Glomerular endothelial cell (primary cell): Measurements from ENCODE around the gene IL15RA. TPM values are rescaled to one million over a fixed set of nuclear protein-coding genes. Genes with fewer than 3 reads are reported as not detected.
"Not testable (repeated sequence)": the region's sequence is repeated elsewhere in the genome, so short reads cannot be mapped to it uniquely, and the experiment has no call there.

Experiments
- DNase-seq: peaks from one replicate; pipeline ENCODE4 v3.0.0-alpha.2; 2011; ENCODE audit warnings: low read depth, low spot score; ENCODE audit errors: extremely low read depth
- total RNA-seq: library from RNA; depleted of rRNA; stranded (reverse); fragments of >200 nt; gene quantifications from 2 replicates; pipeline ENCODE4 v1.2.3, GENCODE V29; 2015

The IL15RA gene
- total RNA-seq, 1 donor from 2014 or later = 46.7 TPM

DNA sequence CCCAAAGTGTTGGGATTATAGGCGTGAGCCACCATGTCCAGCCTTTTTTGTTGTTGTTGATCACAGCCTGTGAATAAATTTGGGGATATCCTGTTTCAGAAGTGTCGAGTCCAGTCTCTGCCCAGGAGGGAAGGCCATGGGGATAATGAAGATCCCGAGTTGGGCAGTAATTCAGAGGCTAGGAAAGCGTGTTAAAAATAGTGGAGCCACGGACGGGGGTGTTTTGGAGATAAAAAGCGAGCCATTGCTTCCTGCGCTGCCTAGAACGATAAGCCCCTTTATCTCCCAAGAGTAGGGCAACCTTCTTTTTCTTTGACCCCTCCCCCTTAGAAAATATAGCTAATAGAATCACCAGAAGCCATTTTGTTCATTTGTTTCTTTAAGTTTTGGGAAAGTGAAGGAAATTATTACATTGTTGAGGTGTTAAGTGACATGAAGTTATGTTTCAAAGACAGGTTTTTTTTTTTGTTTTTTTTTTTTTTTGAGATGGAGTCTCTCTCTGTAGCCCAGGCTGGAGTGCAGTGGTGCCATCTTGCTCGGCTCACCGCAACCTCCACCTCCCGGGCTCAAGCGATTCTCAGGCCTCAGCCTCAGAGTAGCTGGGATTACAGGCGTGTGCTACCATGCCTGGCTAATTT lies 43.3 kb downstream of the IL15RA start:
- no peak for DNase-seq

DNA sequence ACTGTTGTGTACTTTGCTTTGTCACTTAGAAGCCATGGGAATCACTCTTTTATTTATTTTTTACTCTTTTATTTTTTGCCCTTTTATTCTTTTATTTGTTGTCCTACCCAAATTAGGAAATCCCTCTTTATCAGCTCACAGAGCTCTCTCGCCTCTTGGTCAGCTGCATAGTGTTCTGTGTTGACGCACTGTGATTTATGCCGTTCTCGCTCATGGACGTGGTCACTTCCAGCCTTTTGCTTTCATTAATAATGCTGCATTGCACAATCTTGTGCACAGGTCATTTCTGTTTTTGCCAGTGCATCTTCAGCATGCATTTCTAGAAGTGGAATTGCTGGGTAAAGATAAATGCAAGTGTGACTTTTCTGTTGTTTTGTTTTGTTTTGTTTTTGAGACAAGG lies 45.0 kb downstream of the IL15RA start:
- no peak for DNase-seq

DNA sequence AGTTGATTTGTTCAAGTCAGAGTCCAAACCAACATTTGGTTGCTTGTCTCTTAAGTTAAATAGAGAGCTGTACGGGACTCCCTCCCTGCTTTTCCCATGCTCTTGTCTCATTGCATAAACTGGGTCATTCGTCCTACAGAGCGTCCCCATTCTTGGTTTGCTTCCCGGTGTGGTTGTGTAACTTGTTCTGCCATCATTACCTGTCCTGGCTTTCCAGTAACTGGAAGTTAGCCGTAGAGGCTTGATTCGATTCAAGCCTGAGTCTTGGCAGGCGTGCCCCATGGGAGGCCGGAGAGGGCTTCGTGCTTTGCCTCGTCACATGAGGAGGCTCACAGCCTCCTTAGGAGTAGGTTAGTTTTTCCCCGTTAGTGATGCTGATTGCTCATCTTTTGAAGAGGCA lies 47.1 kb downstream of the IL15RA start:
- DNase-seq = no peak

DNA sequence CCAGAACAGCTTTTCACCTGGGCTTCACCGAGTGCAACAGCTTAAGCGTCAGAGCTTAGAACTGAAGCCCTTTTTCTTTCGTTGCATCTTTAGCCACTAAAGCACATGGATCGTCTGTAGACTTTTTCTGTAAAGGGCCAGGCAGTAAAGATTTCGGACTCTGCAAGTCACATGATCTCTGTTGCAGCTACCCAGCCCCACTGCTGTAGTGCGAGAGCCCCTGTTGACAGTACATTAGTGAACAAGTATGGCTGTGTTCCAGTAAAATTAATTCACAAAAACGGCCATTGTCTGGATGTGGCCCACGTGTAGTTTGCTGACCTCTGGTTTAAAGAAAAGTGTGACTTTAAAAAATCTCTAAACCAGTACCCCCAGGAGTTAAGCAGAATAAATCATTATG lies 47.9 kb downstream of the IL15RA start:
- no peak for DNase-seq

DNA sequence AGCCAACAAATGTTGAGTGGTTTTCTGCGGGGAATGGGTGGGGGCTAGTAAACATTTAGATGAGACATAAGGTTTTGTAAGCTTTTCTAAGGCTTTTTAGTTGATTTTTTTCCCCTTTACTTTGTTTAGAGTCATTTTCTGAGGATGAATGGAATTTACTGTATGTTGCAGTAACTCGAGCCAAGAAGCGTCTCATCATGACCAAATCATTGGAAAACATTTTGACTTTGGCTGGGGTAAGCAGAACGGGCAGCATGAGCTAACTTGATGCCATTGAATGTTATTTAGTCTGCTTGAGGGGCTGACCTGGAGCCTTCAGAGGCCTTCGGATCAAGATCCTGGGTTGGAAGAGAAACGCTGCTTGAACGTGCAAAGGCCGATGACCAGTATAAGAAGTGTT lies 50.0 kb downstream of the IL15RA start:
- DNase-seq = no peak

DNA sequence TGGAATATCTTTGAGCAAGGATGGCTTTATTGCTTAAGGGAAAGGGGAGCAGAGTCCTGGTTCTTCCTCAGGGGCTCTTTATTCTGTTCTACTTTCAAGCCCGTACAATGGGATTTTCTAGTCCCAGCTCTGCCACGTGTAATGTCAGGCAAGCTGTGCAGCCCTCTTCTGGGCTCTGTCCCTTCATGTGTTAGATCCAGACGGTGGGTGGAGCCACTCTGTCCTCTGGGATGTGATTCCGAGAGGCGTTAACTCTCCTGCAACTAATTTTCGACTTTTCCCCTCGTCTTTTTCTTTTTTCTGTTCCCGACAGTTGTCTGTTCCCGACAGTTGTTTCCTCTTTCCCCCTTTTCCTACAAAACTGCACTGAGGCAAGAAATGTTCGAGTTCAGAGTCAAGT lies 52.5 kb downstream of the IL15RA start:
- no peak for DNase-seq

DNA sequence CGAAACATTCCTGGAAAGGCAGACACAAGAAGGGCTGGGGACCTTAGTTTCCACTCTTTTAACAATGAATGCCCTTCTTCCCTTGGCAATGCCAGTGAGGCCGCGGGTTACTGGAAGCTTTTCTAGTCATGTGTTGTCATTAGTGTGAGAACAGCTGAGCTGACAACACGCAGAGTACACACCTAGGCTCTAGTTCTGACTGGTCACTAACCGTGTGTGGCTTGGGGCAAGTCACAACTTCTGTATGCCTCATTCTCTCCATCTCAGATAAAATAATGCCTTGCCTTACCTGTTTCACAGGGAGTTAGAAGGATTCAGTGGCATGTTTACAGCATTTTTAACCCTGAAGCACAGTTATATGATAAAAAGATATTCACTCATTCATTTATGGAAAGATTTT lies 55.6 kb downstream of the IL15RA start:
- DNase-seq = no peak

DNA sequence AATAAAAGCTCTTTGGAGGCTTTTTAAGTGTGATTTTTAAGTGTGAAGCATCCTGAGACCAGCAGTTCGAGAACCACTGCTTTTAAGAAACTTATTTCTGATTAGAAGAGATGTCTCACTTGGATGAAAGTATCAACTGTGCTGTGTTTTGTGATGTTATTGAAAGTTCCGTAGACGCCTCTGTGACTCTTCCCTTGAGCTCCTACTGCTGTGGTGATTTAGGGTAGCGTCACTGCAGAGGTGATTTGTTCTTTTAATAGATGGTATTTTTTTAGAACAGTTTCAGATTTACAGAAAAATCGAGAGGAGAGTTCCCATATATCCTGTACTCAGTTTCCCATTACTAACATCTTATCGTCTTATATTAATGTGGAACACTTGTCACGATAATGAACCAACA lies 57.8 kb downstream of the IL15RA start:
- no peak for DNase-seq

DNA sequence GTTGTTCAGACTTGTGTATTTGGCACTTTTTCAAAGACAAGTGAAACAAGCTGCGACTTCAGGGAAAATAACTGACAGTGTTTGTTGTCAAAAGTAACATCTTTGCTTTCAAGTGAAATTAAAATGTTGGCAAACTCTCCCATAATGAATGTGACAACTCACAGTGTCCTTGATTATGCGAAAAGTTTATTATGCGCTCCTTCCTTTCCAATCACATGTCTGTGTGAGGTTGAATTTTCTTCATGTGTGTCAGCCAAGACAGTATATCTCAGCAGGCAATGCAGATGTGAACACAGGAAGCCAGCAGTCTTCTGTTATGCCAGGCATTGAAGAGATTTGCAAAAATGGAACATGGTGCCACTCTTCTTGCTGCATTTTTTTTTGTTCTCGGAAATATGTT lies 58.6 kb downstream of the IL15RA start:
- DNase-seq = no peak

DNA sequence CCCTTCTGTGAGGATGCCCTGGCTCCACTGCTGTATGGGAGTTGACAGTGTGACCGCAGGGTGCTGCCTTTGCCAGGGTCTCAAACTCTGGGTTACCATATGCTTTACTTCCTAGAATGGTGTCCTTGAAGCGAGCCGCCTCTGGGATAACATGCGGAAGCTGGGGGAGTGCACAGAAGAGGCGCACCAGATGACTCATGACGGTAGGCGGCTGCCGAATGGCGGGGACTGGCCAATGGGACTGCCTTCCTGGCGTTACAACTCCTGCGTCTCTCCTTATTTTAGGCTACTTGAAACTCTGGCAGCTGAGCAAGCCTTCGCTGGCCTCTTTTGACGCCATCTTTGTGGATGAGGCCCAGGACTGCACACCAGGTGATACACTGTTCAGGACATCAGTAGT lies 60.0 kb downstream of the IL15RA start:
- no peak for DNase-seq

DNA sequence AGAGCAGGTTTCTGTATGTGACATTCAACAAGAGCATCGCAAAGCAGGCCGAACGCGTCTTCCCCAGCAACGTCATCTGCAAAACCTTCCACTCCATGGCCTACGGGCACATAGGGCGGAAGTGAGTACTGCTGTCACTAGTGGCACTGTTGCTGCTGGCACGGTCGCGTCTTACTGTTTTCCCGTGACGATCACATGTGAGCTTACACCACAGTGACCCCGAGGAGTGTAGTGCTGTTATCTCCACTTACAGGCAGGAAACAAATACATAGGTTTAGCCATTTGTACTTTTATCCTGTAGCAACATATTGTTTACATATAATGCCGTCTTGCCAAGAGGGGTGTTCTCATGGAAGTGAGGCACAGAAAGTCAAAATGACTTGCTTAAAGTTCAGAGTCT lies 61.9 kb downstream of the IL15RA start:
- no peak for DNase-seq

DNA sequence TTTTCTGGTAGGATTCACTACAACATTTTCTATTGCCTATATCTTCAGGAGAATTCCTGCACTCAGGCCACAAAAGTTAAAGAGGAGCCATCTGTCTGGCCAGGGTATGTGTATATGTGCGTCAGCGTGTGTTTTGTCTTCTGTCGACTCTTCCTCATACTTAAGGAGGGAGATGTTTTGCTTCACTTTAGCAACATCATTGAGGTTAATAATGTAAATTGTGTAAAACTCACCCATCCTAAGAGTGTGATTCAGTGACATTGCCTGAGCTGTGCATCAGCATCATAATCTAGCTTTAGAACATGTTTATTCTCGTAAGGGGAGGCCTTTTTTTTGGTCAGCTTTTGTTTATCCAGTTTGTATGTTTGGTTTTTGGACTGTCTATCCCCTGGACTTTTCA lies 63.6 kb downstream of the IL15RA start:
- DNase-seq = no peak

DNA sequence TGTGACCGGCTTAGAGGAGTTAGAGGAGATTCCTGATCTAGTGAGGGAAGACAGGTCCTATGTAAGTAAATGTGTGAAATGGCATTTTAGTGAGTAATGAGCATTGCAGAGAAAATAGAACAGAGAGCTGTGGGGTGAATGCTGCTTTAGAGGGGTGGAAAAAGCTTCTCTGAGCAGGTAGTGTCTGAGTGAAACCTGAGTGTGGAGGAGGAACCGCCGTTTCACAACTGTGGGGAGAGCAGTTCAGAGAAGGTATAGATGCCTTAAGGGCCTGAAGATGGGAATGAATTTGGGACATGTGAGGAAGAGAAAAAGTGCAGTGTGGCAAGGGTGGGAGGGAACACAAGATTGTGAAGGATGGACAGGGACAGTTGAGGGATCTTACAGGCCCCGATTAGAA lies 65.7 kb downstream of the IL15RA start:
- DNase-seq = no peak

DNA sequence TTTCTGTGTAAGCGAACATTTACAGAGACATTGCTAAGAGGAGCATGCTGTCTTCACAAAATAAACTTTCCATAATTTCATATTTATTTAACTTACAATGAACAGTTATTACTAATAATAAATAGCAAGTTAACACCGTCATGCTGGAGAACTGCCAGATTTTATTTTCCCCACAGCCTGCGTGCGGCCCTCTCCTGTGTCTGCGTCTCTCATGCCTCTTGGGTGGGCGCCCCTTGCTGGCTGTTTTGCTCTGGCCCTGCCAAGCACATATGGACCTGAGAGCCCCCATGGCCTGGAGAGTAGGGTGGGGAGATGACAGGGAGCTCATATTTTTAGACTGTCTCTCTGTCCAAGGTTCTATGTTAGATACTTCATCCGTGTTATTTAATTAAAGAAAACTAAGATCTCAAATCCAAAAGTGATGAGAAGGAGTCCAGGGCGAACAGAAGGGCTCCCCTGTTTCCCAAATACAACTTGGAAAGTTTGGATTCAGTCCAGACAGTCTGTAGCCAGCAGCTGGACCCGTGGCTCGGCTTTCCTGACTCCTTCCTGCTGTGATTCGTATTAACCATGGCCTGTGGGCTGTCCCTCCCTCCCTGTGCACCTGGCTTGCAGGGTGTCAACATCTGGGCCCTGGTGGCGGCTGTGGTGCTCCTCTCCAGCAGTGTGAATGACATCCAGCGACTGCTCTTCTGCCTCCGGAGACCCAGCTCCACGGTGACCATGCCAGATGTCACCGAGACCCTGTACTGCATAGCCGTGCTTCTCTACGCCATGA lies 66.8 kb downstream of the IL15RA start:
- DNase-seq = no peak

DNA sequence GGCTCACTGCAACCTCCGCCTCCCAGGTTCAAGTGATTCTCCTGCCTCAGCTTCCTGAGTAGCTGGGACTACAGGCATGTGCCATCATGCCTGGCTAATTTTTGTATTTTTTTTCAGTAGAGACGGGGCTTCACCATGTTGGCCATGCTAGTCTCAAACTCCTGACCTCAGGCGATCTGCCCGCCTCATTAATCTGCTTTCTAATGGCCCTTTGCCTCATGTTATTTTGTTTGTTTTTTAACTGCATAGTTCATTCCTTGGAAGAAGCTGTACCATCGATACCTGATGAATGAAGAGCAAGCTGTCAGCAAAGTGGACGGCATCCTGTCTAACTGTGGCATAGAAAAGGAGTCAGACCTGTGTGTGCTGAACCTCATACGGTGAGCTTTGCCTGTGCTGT lies 68.7 kb downstream of the IL15RA start:
- not testable (repeated sequence) for DNase-seq

DNA sequence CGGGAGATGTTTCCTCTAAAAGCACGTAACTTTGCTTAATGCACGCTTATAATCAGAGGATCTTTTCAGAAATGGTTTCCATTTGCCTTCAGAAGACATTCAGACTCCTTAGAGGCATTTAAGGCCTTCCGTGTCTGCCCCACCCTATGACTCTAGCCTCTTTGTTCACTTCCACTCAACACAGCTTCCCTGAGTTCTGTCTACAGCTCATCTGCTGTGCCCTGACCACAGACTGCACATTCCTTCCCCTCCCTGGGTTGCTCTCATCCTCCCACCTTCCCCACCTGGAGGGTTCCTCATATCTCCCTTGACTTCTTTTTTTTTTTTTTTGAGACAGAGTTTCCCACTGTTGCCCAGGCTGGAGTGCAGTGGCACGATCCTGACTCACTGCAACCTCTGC lies 70.7 kb downstream of the IL15RA start:
- no peak for DNase-seq

DNA sequence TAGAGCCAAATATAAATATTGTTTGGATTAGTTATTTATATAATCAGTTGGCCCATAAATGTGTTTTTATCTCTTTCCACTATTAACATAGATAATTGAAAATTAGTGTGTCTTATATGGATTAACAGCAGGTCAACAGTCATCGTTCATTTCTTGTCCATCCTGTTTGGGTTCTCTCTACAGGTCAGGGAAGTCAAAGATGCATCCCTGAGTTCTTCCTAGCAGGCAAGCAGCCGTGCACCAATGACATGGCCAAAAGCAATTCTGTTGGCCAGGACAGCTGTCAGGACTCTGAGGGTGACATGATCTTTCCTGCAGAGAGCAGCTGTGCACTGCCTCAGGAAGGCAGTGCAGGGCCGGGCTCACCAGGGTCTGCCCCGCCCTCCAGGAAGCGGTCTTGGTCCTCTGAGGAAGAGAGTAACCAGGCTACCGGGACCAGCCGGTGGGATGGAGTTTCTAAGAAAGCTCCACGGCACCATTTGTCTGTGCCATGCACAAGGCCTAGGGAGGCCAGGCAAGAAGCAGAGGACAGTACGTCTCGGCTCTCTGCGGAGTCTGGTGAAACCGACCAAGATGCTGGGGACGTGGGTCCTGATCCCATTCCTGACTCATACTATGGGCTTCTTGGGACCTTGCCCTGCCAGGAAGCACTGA lies 71.4 kb downstream of the IL15RA start:
- no peak for DNase-seq

DNA sequence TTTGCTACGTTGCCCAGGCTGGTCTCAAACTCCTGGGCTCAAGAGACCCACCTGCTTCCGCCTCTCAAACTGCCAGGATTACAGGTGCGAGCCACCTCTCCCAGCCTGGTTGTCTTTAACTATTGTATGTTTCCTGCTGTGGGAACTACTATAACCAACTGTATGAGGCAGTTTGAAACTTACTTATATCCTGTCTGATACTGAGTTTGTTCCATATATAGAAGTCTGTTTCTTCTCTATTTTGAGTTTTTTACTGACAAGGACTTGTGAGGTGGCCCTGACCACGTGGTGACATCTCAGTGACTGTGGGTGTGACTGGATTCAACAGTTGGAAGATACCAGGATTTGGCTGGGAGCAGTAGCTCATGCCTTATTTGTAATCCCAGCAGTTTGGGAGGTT lies 73.1 kb downstream of the IL15RA start:
- DNase-seq = no peak

DNA sequence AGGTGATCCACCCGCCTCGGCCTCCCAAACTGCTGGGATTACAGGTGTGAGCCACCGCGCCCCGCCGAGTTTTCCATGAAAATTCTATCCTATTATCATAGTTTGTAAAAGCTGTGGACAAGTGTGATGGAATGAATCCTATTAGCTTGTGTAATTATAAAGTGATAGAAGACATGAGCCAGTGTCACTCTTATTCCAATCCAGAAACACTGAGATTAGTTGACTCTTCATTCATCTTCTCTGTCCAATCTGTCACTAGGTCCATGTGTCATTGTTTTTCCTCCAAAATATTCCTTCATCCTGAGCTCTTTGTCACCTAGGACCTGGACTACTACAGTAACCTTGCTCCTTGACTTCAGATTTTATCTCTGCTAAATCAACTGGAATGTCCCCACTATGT lies 73.8 kb downstream of the IL15RA start:
- no peak for DNase-seq

DNA sequence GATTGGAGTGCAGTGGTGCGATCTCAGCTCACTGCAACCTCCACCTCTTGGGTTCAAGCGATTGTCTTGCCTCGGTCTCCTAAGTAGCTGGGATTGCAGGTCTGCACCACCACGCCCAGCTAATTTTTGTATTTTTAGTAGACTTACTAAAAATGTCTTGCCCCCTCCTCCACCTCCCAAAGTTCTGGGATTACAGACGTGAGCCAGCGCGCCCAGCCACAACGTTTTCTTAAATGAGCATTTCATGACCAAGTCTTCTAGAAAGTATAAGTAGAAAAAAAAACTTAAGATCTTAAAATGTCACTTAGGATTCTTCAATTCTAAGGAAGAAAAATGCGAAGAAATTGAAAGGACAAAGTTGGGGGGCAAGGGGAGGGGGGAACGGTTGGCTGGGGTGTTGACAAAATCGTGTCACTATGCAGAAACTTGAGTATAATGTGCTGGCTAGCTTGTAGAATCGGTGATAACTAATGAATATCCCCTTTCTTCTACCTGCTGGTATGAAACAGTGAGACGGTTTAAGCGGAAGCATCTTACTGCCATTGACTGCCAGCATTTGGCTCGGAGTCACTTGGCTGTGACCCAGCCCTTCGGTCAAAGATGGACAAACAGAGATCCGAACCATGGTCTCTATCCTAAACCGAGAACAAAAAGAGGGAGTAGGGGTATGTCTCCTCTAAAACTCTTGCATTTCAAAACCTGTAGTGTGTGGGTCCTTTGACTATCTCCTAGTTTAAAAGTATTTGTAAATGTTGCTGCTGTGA lies 74.7 kb downstream of the IL15RA start:
- DNase-seq = no peak
